ENCODE results near the gene APOBEC4. TPM values are rescaled to one million over a fixed set of nuclear protein-coding genes. Genes with fewer than 3 reads are reported as not detected.

Gene APOBEC4
- total RNA-seq, 2 donors from 2014 or later, result not detected

DNA sequence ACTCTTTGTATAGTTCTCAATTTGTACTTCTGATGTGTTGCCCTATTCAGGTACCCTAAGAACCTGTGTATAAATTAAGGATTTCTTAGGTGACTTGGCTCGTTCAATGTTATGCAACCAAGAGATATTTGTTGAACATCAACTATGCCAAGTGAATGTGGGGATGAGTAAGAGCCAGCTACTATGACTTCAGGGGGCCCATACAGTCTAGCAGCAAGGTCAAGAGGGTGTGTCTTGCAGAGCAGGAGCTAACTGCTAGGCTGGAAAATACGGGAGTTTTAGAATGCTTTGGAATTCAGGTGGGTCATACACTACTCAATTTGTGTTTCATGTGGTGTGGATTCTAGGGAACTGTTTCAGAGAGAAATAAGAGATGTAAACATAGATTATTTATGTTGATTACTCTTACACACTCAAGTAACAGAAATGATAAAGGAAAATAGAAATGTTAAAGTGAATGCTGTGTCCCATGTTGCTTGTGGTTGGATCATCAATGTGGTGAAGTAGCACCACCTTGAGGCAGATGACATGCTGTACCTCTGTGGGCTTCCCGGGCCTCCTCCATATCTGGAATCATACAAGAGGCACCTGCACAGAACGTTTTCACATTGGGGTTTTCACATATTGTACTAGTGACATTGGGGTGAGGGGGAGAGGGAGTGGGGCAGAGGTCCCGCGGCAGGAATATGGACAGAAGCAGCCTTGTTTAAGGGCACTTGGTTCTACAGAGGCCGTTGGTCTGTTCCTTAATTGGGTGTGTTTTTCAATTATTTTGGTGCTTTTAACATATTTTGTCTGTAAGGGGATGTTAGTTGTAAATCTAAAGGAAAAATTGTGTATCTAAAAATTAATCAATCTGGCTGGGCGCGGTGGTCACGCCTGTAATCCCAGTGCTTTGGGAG lies 30.0 kb downstream of the APOBEC4 start:
- no peak overlapping the region for H3K27ac ChIP-seq (ENCODE audit: low read depth, low read length)
- Mint-ChIP-seq H3K27me3 (ENCODE audit: insufficient read depth) (no peaks in the 10 kb centered on the region), H3K36me3 (ENCODE audit: low read depth) (peaks cover 8% of the 10 kb centered on the region), H3K9me3 (no peaks in the 10 kb centered on the region), H3K4me1 (peaks cover 31% of the 10 kb centered on the region), H3K4me3 (no peak overlapping the region), H3K27ac (no peak overlapping the region)
- H3K36me3 ChIP-seq (ENCODE audit: control insufficient read depth, insufficient read depth, low read length), result peaks cover 33% of the 10 kb centered on the region
- TF ChIP-seq, protein P1, sequence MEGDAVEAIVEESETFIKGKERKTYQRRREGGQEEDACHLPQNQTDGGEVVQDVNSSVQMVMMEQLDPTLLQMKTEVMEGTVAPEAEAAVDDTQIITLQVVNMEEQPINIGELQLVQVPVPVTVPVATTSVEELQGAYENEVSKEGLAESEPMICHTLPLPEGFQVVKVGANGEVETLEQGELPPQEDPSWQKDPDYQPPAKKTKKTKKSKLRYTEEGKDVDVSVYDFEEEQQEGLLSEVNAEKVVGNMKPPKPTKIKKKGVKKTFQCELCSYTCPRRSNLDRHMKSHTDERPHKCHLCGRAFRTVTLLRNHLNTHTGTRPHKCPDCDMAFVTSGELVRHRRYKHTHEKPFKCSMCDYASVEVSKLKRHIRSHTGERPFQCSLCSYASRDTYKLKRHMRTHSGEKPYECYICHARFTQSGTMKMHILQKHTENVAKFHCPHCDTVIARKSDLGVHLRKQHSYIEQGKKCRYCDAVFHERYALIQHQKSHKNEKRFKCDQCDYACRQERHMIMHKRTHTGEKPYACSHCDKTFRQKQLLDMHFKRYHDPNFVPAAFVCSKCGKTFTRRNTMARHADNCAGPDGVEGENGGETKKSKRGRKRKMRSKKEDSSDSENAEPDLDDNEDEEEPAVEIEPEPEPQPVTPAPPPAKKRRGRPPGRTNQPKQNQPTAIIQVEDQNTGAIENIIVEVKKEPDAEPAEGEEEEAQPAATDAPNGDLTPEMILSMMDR (conservative IDR thresholded peaks at IDR 0.05), result peak; percentile 93
- H3K27me3 ChIP-seq (ENCODE audit: control insufficient read depth, insufficient read depth, low read length, poor library complexity, severe bottlenecking), result no peaks in the 10 kb centered on the region
- peak; percentile 82 for DNase-seq
- H3K4me1 ChIP-seq (ENCODE audit: control insufficient read depth, insufficient read depth, low read length), result peaks cover 7% of the 10 kb centered on the region
- whole genome bisulfite sequencing, 2 experiments (ENCODE audit: insufficient coverage in 1 of 2, insufficient read length in 1 of 2), result 54 to 73% methylated on average over 3 to 10 of the region's 10 CpGs
- H3K9me3 ChIP-seq (ENCODE audit: control insufficient read depth, low read length), result no peaks in the 10 kb centered on the region
- H3K4me3 ChIP-seq (ENCODE audit: low read length), result no peak overlapping the region
- H3K9ac ChIP-seq (ENCODE audit: extremely low read depth, low read length, poor library complexity, severe bottlenecking), result no peak overlapping the region

DNA sequence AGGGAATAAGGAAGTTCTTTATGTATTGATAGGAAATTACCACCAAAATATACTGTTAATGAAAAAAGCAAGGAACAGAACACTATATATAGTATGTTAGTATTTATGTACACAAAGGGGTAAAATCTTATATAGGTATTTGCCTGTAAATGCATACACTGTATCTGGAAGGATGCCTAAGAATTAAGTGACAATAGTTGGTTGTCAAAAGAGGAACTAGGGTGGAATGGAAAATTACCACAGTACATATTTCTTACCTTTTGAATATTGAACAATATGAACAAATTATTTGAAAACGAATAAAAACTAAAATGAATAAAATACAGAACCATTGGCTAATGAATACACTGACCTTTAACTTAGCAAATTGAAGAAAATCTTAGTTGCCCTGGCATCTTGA lies 31.1 kb downstream of the APOBEC4 start:
- Histone ChIP-seq H3K9me3 (ENCODE audit: control insufficient read depth, low read length) (no peaks in the 10 kb centered on the region), H3K36me3 (ENCODE audit: control insufficient read depth, insufficient read depth, low read length) (peaks cover 23% of the 10 kb centered on the region), H3K4me1 (ENCODE audit: control insufficient read depth, insufficient read depth, low read length) (peaks cover 7% of the 10 kb centered on the region), H3K4me3 (ENCODE audit: low read length) (no peak overlapping the region), H3K27ac (ENCODE audit: low read depth, low read length) (no peak overlapping the region), H3K9ac (ENCODE audit: extremely low read depth, low read length, poor library complexity, severe bottlenecking) (no peak overlapping the region), H3K27me3 (ENCODE audit: control insufficient read depth, insufficient read depth, low read length, poor library complexity, severe bottlenecking) (no peaks in the 10 kb centered on the region)
- TF ChIP-seq, protein P1 (conservative IDR thresholded peaks at IDR 0.05), result no peak
- Mint-ChIP-seq H3K4me3 (no peak overlapping the region), H3K4me1 (peaks cover 34% of the 10 kb centered on the region), H3K27me3 (ENCODE audit: insufficient read depth) (no peaks in the 10 kb centered on the region), H3K36me3 (ENCODE audit: low read depth) (peaks cover 2% of the 10 kb centered on the region), H3K27ac (peak overlapping the region; percentile 31), H3K9me3 (no peaks in the 10 kb centered on the region)
- DNase-seq, result no peak
- 89% methylated on average over 1 of the region's 1 CpG; no CpG with 5 or more reads in 1 of the 2 experiments for WGBS, 2 experiments (ENCODE audit: insufficient coverage in 1 of 2, insufficient read length in 1 of 2)

DNA sequence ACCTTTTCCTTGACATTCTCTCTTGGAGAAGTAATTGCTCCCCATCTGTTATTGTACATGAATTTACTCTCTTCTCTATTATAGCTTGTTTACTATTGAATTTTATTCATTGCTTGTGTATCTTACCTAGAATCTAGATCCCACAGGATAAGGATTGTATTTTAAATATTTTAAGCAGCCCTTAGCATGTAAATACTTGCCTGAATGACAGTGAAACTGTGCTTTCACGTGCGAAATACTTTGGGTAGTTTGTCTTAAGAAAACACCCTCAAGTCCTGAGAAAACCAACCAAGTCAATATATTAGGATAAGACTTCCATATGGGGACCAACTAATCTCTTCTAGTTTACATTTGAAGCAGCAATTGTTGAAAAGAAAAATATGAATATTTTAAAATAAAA lies 32.8 kb downstream of the APOBEC4 start:
- H3K4me1 Mint-ChIP-seq, result peaks cover 34% of the 10 kb centered on the region
- no peak overlapping the region for H3K4me3 Mint-ChIP-seq

More for the DNA sequence above, 32.8 kb downstream of the APOBEC4 start:
- Histone ChIP-seq H3K27me3 (ENCODE audit: control insufficient read depth, insufficient read depth, low read length, poor library complexity, severe bottlenecking) (no peaks in the 10 kb centered on the region), H3K27ac (ENCODE audit: low read depth, low read length) (no peak overlapping the region), H3K4me1 (ENCODE audit: control insufficient read depth, insufficient read depth, low read length) (peaks cover 7% of the 10 kb centered on the region), H3K9ac (ENCODE audit: extremely low read depth, low read length, poor library complexity, severe bottlenecking) (no peak overlapping the region), H3K36me3 (ENCODE audit: control insufficient read depth, insufficient read depth, low read length) (peaks cover 7% of the 10 kb centered on the region), H3K9me3 (ENCODE audit: control insufficient read depth, low read length) (no peaks in the 10 kb centered on the region), H3K4me3 (ENCODE audit: low read length) (no peak overlapping the region)
- H3K27me3 Mint-ChIP-seq (ENCODE audit: insufficient read depth), result no peaks in the 10 kb centered on the region
- DNase-seq, result no peak
- peaks cover 2% of the 10 kb centered on the region for H3K36me3 Mint-ChIP-seq (ENCODE audit: low read depth)
- no peaks in the 10 kb centered on the region for H3K9me3 Mint-ChIP-seq
- WGBS, 2 experiments (ENCODE audit: insufficient coverage in 1 of 2, insufficient read length in 1 of 2), result 65 to 100% methylated on average over 2 of the region's 2 CpGs
- H3K27ac Mint-ChIP-seq, result no peak overlapping the region
- TF ChIP-seq, protein P1 (conservative IDR thresholded peaks at IDR 0.05), result no peak
